Astrocyte (in vitro differentiated cells and primary cell): ENCODE results near the gene CACNA1D. TPM values are rescaled to one million over a fixed set of nuclear protein-coding genes. Genes with fewer than 3 reads are reported as not detected.

Experiments
- DNase-seq: peaks from one replicate; pipeline ENCODE4 v3.0.0-alpha.2; 2010; ENCODE audit warnings: low read depth
- FAIRE-seq: peaks from 2 replicates; lab custom pipeline; 2011; peaks lifted over from hg19 to GRCh38; lab: Jason Lieb, UNC
- H2AFZ ChIP-seq: 2 replicates; pipeline ENCODE4 v1.6.0; 2012; ENCODE audit warnings: low read depth, low read length, inconsistent platforms
- H3K27ac ChIP-seq: 2 replicates; pipeline ENCODE4 v1.5.1; 2011; ENCODE audit warnings: low read depth, low read length, inconsistent platforms
- H3K27me3 ChIP-seq: 2 replicates; pipeline ENCODE4 v1.6.0; 2011; ENCODE audit warnings: low read length, inconsistent platforms; ENCODE audit not compliant: insufficient read depth
- H3K36me3 ChIP-seq: 2 replicates; pipeline ENCODE4 v1.5.1; 2011; ENCODE audit warnings: low read length, inconsistent platforms; ENCODE audit not compliant: insufficient read depth
- H3K4me1 ChIP-seq: 2 replicates; pipeline ENCODE4 v1.5.1; 2011; ENCODE audit warnings: low read length, inconsistent platforms; ENCODE audit not compliant: insufficient read depth
- H3K4me2 ChIP-seq: 2 replicates; pipeline ENCODE4 v1.6.0; 2012; ENCODE audit warnings: low read length, inconsistent platforms
- H3K4me3 ChIP-seq: 2 replicates; pipeline ENCODE4 v1.5.1; 2011; ENCODE audit warnings: low read depth, mild to moderate bottlenecking, low read length, inconsistent platforms; ENCODE audit not compliant: insufficient read depth
- H3K79me2 ChIP-seq: 2 replicates; pipeline ENCODE4 v1.6.0; 2012; ENCODE audit warnings: mild to moderate bottlenecking, low read length, inconsistent platforms; ENCODE audit not compliant: insufficient read depth
- H3K9ac ChIP-seq: 2 replicates; pipeline ENCODE4 v1.6.0; 2012; ENCODE audit warnings: mild to moderate bottlenecking, low read length, inconsistent platforms
- H3K9me3 ChIP-seq: 2 replicates; pipeline ENCODE4 v1.5.1; 2012; ENCODE audit warnings: low read depth, mild to moderate bottlenecking, low read length, inconsistent platforms; ENCODE audit not compliant: insufficient read depth
- H4K20me1 ChIP-seq: 2 replicates; pipeline ENCODE4 v1.6.0; 2012; ENCODE audit warnings: low read length, inconsistent platforms; ENCODE audit not compliant: insufficient read depth
- H3K27ac Mint-ChIP-seq: one replicate; pipeline ENCODE4 v1.8.0; 2021; ENCODE audit warnings: mild to moderate bottlenecking, mixed read lengths; ENCODE audit not compliant: unreplicated experiment
- H3K27me3 Mint-ChIP-seq: one replicate; pipeline ENCODE4 v1.8.0; 2021; ENCODE audit warnings: low read depth, mixed read lengths; ENCODE audit not compliant: unreplicated experiment
- H3K36me3 Mint-ChIP-seq: one replicate; pipeline ENCODE4 v1.8.0; 2021; ENCODE audit warnings: low read depth, mixed read lengths; ENCODE audit not compliant: unreplicated experiment
- H3K4me1 Mint-ChIP-seq: one replicate; pipeline ENCODE4 v1.8.0; 2021; ENCODE audit warnings: low read depth, mixed read lengths; ENCODE audit not compliant: unreplicated experiment
- H3K4me3 Mint-ChIP-seq: one replicate; pipeline ENCODE4 v1.8.0; 2021; ENCODE audit warnings: mild to moderate bottlenecking, moderate library complexity, mixed read lengths; ENCODE audit not compliant: unreplicated experiment
- H3K9me3 Mint-ChIP-seq: one replicate; pipeline ENCODE4 v1.8.0; 2021; ENCODE audit warnings: mild to moderate bottlenecking, mixed read lengths; ENCODE audit not compliant: unreplicated experiment
- EZH2 ChIP-seq: IDR thresholded peaks from 2 replicates; pipeline ENCODE4 v1.6.1; 2012; ENCODE audit warnings: mild to moderate bottlenecking, low read length, inconsistent platforms; ENCODE audit not compliant: insufficient read depth
- total RNA-seq: library from RNA; stranded (reverse); gene quantifications from 2 replicates; pipeline ENCODE4 v1.2.1, GENCODE V29; 2021
- TF ChIP-seq, protein P1 (sequence below): IDR thresholded peaks from 2 replicates; pipeline ENCODE4 v1.5.1; 2011; ENCODE audit warnings: low read depth, mild to moderate bottlenecking, inconsistent platforms, low read length, moderate library complexity; ENCODE audit not compliant: insufficient read depth

The CACNA1D gene
- total RNA-seq, 1 donor from 2014 or later = 0.41 TPM

- Histone ChIP-seq H3K4me3 (no peak overlapping the region), H2AFZ (no peak overlapping the region), H3K79me2 (no peaks in the 10 kb centered on the region), H3K27me3 (peaks cover 21% of the 10 kb centered on the region), H4K20me1 (no peaks in the 10 kb centered on the region), H3K9ac (no peak overlapping the region), H3K4me2 (no peak overlapping the region), H3K9me3 (no peaks in the 10 kb centered on the region), H3K4me1 (peaks cover 5% of the 10 kb centered on the region), H3K36me3 (no peaks in the 10 kb centered on the region), H3K27ac (no peak overlapping the region)
- Mint-ChIP-seq H3K4me3 (no peak overlapping the region), H3K27ac (no peak overlapping the region), H3K9me3 (peaks cover 2% of the 10 kb centered on the region), H3K27me3 (peaks cover 45% of the 10 kb centered on the region), H3K36me3 (no peaks in the 10 kb centered on the region), H3K4me1 (no peaks in the 10 kb centered on the region)
- DNase-seq (no peak), FAIRE-seq (no peak)
- no peak for TF ChIP-seq EZH2
- TF ChIP-seq, protein P1, sequence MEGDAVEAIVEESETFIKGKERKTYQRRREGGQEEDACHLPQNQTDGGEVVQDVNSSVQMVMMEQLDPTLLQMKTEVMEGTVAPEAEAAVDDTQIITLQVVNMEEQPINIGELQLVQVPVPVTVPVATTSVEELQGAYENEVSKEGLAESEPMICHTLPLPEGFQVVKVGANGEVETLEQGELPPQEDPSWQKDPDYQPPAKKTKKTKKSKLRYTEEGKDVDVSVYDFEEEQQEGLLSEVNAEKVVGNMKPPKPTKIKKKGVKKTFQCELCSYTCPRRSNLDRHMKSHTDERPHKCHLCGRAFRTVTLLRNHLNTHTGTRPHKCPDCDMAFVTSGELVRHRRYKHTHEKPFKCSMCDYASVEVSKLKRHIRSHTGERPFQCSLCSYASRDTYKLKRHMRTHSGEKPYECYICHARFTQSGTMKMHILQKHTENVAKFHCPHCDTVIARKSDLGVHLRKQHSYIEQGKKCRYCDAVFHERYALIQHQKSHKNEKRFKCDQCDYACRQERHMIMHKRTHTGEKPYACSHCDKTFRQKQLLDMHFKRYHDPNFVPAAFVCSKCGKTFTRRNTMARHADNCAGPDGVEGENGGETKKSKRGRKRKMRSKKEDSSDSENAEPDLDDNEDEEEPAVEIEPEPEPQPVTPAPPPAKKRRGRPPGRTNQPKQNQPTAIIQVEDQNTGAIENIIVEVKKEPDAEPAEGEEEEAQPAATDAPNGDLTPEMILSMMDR = no peak
Observed at GRCh38 chr3:53849916-53850315, 355.5 kb downstream of the CACNA1D start.

DNA sequence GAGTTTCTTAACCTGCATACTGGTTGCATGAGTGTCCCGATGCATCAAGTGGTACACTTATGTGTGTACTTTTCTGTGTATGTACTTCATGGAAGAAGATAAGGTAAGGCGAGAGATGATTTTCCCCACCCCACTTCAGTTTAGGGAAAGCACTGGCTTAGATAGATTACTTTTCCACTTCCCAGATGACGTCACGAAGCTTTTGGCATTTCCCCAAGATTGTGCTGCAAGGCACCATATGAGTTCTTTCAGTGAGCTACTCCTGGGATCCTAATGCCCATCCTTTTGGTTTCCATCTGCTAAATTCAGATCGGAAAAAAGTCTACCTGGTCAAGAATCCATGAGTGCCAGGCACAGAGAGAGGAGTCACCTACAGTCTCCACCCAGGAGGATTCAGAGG is 356.5 kb downstream of the CACNA1D start:
- H3K4me1 ChIP-seq = peaks cover 5% of the 10 kb centered on the region
- peaks cover 21% of the 10 kb centered on the region for H3K27me3 ChIP-seq
- Mint-ChIP-seq H3K4me3 (no peak overlapping the region), H3K4me1 (no peaks in the 10 kb centered on the region), H3K9me3 (peaks cover 2% of the 10 kb centered on the region), H3K27me3 (peaks cover 42% of the 10 kb centered on the region), H3K36me3 (no peaks in the 10 kb centered on the region), H3K27ac (no peak overlapping the region)
- H3K9me3 ChIP-seq = no peaks in the 10 kb centered on the region
- DNase-seq (peak; percentile 14), FAIRE-seq (no peak)
- no peak overlapping the region for H3K4me3 ChIP-seq
- no peak overlapping the region for H2AFZ ChIP-seq
- no peaks in the 10 kb centered on the region for H3K36me3 ChIP-seq
- no peak overlapping the region for H3K4me2 ChIP-seq
- no peak overlapping the region for H3K9ac ChIP-seq
- no peaks in the 10 kb centered on the region for H3K79me2 ChIP-seq
- TF ChIP-seq, protein P1 = no peak
- TF ChIP-seq EZH2 = no peak
- H4K20me1 ChIP-seq = no peaks in the 10 kb centered on the region
- H3K27ac ChIP-seq = no peak overlapping the region

GRCh38 chr3:53856964-53857363 is 362.6 kb downstream of the CACNA1D start:
- H3K9me3 Mint-ChIP-seq = no peaks in the 10 kb centered on the region
- TF ChIP-seq, protein P1 = no peak
- H3K4me3 Mint-ChIP-seq = no peak overlapping the region
- peaks cover 10% of the 10 kb centered on the region for H3K27me3 Mint-ChIP-seq
- Histone ChIP-seq H3K79me2 (no peaks in the 10 kb centered on the region), H3K4me3 (no peak overlapping the region), H3K27me3 (no peaks in the 10 kb centered on the region), H3K27ac (no peak overlapping the region), H3K9ac (no peak overlapping the region), H3K36me3 (no peaks in the 10 kb centered on the region), H4K20me1 (no peaks in the 10 kb centered on the region), H2AFZ (no peak overlapping the region), H3K9me3 (no peaks in the 10 kb centered on the region), H3K4me2 (no peak overlapping the region), H3K4me1 (no peaks in the 10 kb centered on the region)
- FAIRE-seq = no peak
- no peak overlapping the region for H3K27ac Mint-ChIP-seq
- peaks cover 7% of the 10 kb centered on the region for H3K36me3 Mint-ChIP-seq
- DNase-seq = no peak
- no peaks in the 10 kb centered on the region for H3K4me1 Mint-ChIP-seq
